HEK293 (cell line): ENCODE data around the gene SWI5.

Experiments used
- CTCF ChIA-PET: fragments of 350-600 bp; formaldehyde crosslinking; extraction: SDS; loops from one replicate; lab custom pipeline; 2021; ENCODE audit warnings: antibody characterized with exemption; lab: Yijun Ruan, JAX
- POLR2A ChIA-PET: fragments of 300-600 bp; formaldehyde crosslinking; extraction: SDS; loops from one replicate; lab custom pipeline; 2020; ENCODE audit warnings: antibody characterized with exemption, inconsistent platforms; lab: Yijun Ruan, JAX
- H3K27ac ChIP-seq: fragments of 200-500 bp; sonication (Bioruptor generic); 2 replicates; pipeline ENCODE4 v1.5.1; 2014; ENCODE audit warnings: low read depth, low read length, control low read depth, inconsistent platforms; ENCODE audit errors: extremely low read depth
- H3K36me3 ChIP-seq, 2 experiments: fragments of 200-500 bp in 1 of 2; sonication (Bioruptor generic) in 1 of 2; 1 replicate in 1 of 2; 2 replicates in 1 of 2; pipeline ENCODE4 v1.5.1; 2014 to 2017; ENCODE audit warnings: inconsistent platforms in 2 of 2, low read length in 2 of 2; ENCODE audit not compliant: control insufficient read depth in 2 of 2, insufficient read depth in 1 of 2
- H3K4me1 ChIP-seq: fragments of 200-500 bp; sonication (Bioruptor generic); 2 replicates; pipeline ENCODE4 v1.5.1; 2014; ENCODE audit warnings: mild to moderate bottlenecking, low read length, inconsistent platforms; ENCODE audit not compliant: control insufficient read depth, insufficient read depth
- H3K4me3 ChIP-seq: 2 replicates; pipeline ENCODE4 v1.5.1; 2011; ENCODE audit warnings: low read depth, mild to moderate bottlenecking, control low read depth, low read length, moderate library complexity
- H3K9me3 ChIP-seq: fragments of 200-500 bp; sonication (Bioruptor generic); 2 replicates; pipeline ENCODE4 v1.5.1; 2014; ENCODE audit warnings: low read depth, low read length, inconsistent platforms; ENCODE audit not compliant: control insufficient read depth, insufficient read depth
- FEZF1 ChIP-seq: fragments of 450-650 bp; formaldehyde crosslinking; IDR thresholded peaks from 2 replicates; pipeline ENCODE4 v1.5.1; 2016; ENCODE audit warnings: missing biosample characterization, missing genetic modification characterization
- KLF1 ChIP-seq: fragments of 450-650 bp; formaldehyde crosslinking; IDR thresholded peaks from 2 replicates; pipeline ENCODE4 v1.5.1; 2016; ENCODE audit warnings: missing biosample characterization, missing genetic modification characterization
- KLF10 ChIP-seq: fragments of 450-650 bp; IDR thresholded peaks from 2 replicates; pipeline ENCODE4 v1.5.1; 2018; ENCODE audit warnings: missing biosample characterization, mild to moderate bottlenecking, missing genetic modification characterization
- KLF16 ChIP-seq: fragments of 450-650 bp; formaldehyde crosslinking; IDR thresholded peaks from 2 replicates; pipeline ENCODE4 v1.5.1; 2017; ENCODE audit warnings: missing biosample characterization, missing genetic modification characterization
- KLF8 ChIP-seq: fragments of 450-650 bp; formaldehyde crosslinking; IDR thresholded peaks from 2 replicates; pipeline ENCODE4 v1.5.1; 2016; ENCODE audit warnings: missing biosample characterization, missing genetic modification characterization
- OSR2 ChIP-seq: fragments of 450-650 bp; formaldehyde crosslinking; IDR thresholded peaks from 2 replicates; pipeline ENCODE4 v1.5.1; 2016; ENCODE audit warnings: missing biosample characterization, missing genetic modification characterization
- OVOL3 ChIP-seq: fragments of 450-650 bp; formaldehyde crosslinking; IDR thresholded peaks from 2 replicates; pipeline ENCODE4 v1.5.1; 2016; ENCODE audit warnings: missing biosample characterization, missing genetic modification characterization
- PRDM1 ChIP-seq: fragments of 450-650 bp; formaldehyde crosslinking; IDR thresholded peaks from 2 replicates; pipeline ENCODE4; 2016; ENCODE audit warnings: missing biosample characterization, missing genetic modification characterization
- SP2 ChIP-seq: fragments of 450-650 bp; formaldehyde crosslinking; IDR thresholded peaks from 2 replicates; pipeline ENCODE4 v1.5.1; 2016; ENCODE audit warnings: missing biosample characterization, missing genetic modification characterization
- YY1 ChIP-seq: fragments of 450-650 bp; formaldehyde crosslinking; IDR thresholded peaks from 2 replicates; pipeline ENCODE4 v1.5.1; 2018; ENCODE audit warnings: missing biosample characterization, missing genetic modification characterization
- ZBTB6 ChIP-seq: fragments of 450-650 bp; formaldehyde crosslinking; IDR thresholded peaks from 2 replicates; pipeline ENCODE4 v1.5.1; 2017; ENCODE audit warnings: missing biosample characterization, missing genetic modification characterization
- ZBTB7A ChIP-seq: fragments of 450-650 bp; formaldehyde crosslinking; IDR thresholded peaks from 2 replicates; pipeline ENCODE4 v1.5.1; 2016; ENCODE audit warnings: low read depth, missing biosample characterization, missing genetic modification characterization
- ZBTB8A ChIP-seq: fragments of 450-650 bp; formaldehyde crosslinking; IDR thresholded peaks from 2 replicates; pipeline ENCODE4 v1.5.1; 2016; ENCODE audit warnings: missing biosample characterization, missing genetic modification characterization
- ZFP3 ChIP-seq: fragments of 450-650 bp; formaldehyde crosslinking; IDR thresholded peaks from 2 replicates; pipeline ENCODE4 v1.5.1; 2016; ENCODE audit warnings: low read depth, missing biosample characterization, missing genetic modification characterization
- ZNF2 ChIP-seq: fragments of 450-650 bp; formaldehyde crosslinking; IDR thresholded peaks from 2 replicates; pipeline ENCODE4 v1.5.1; 2016; ENCODE audit warnings: missing biosample characterization, missing genetic modification characterization
- ZNF24 ChIP-seq: fragments of 450-650 bp; formaldehyde crosslinking; IDR thresholded peaks from 2 replicates; pipeline ENCODE4 v1.5.1; 2016; ENCODE audit warnings: missing biosample characterization, missing genetic modification characterization
- ZNF248 ChIP-seq: fragments of 450-650 bp; formaldehyde crosslinking; IDR thresholded peaks from 2 replicates; pipeline ENCODE4 v1.5.1; 2017; ENCODE audit warnings: missing biosample characterization, missing genetic modification characterization
- ZNF335 ChIP-seq: fragments of 450-650 bp; formaldehyde crosslinking; conservative IDR thresholded peaks from 2 replicates; pipeline ENCODE4 v1.5.1; 2016; ENCODE audit warnings: missing biosample characterization, missing genetic modification characterization
- ZNF433 ChIP-seq: fragments of 450-650 bp; formaldehyde crosslinking; IDR thresholded peaks from 2 replicates; pipeline ENCODE4 v1.5.1; 2016; ENCODE audit warnings: missing biosample characterization, missing genetic modification characterization, low read depth
- ZNF558 ChIP-seq: fragments of 450-650 bp; formaldehyde crosslinking; IDR thresholded peaks from 2 replicates; pipeline ENCODE4 v1.5.1; 2016; ENCODE audit warnings: missing biosample characterization, missing genetic modification characterization
- ZNF561 ChIP-seq: fragments of 450-650 bp; IDR thresholded peaks from 2 replicates; pipeline ENCODE4 v1.5.1; 2018; ENCODE audit warnings: missing biosample characterization, missing genetic modification characterization, borderline replicate concordance
- ZNF571 ChIP-seq: fragments of 450-650 bp; formaldehyde crosslinking; IDR thresholded peaks from 2 replicates; pipeline ENCODE4 v1.5.0; 2017; ENCODE audit warnings: missing biosample characterization, missing genetic modification characterization
- ZNF600 ChIP-seq: fragments of 450-650 bp; formaldehyde crosslinking; IDR thresholded peaks from 2 replicates; pipeline ENCODE4 v1.5.1; 2016; ENCODE audit warnings: missing biosample characterization, missing genetic modification characterization
- ZNF624 ChIP-seq: fragments of 450-650 bp; formaldehyde crosslinking; IDR thresholded peaks from 2 replicates; pipeline ENCODE4 v1.5.1; 2017; ENCODE audit warnings: missing biosample characterization, missing genetic modification characterization
- ZNF677 ChIP-seq: fragments of 450-650 bp; IDR thresholded peaks from 2 replicates; pipeline ENCODE4 v1.5.0; 2018; ENCODE audit warnings: missing biosample characterization, mild to moderate bottlenecking, missing genetic modification characterization, moderate library complexity
- ZSCAN4 ChIP-seq: fragments of 450-650 bp; formaldehyde crosslinking; IDR thresholded peaks from 2 replicates; pipeline ENCODE4 v1.5.1; 2017; ENCODE audit warnings: missing biosample characterization, missing genetic modification characterization
- TF ChIP-seq, protein P1 (sequence below): fragments of 450-650 bp; formaldehyde crosslinking; IDR thresholded peaks from 2 replicates; pipeline ENCODE4 v1.5.1; 2016; ENCODE audit warnings: missing biosample characterization, missing genetic modification characterization

Gene SWI5

GRCh38 chr9:128321343-128321742 lies 45.3 kb downstream of the SWI5 start (continued):
- TF ChIP-seq, protein P1, sequence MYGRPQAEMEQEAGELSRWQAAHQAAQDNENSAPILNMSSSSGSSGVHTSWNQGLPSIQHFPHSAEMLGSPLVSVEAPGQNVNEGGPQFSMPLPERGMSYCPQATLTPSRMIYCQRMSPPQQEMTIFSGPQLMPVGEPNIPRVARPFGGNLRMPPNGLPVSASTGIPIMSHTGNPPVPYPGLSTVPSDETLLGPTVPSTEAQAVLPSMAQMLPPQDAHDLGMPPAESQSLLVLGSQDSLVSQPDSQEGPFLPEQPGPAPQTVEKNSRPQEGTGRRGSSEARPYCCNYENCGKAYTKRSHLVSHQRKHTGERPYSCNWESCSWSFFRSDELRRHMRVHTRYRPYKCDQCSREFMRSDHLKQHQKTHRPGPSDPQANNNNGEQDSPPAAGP (tag by site-specific recombination) = no peak
- no peak for TF ChIP-seq OVOL3 (tag by site-specific recombination)
- TF ChIP-seq, all 188 proteins: peak for 0

GRCh38 chr9:128321879-128322403 lies 45.9 kb downstream of the SWI5 start:
- Histone ChIP-seq H3K4me3 (peak overlapping the region; percentile 87), H3K27ac (no peak overlapping the region), H3K4me1 (no peaks in the 10 kb centered on the region), H3K9me3 (no peaks in the 10 kb centered on the region), H3K36me3 (peaks cover 0 to 40% of the 10 kb centered on the region in 2 experiments; a peak in 1 of 3 replicates)
- TF ChIP-seq ZNF600 (tag by site-specific recombination) = 0 out of 2 replicates have a peak, but pooled peaks have one; percentile 15
- no peak for TF ChIP-seq ZNF248 (tag by site-specific recombination)
- no peak for TF ChIP-seq ZFP3 (tag by site-specific recombination)
- TF ChIP-seq ZNF335 (tag by site-specific recombination) = peak; percentile 100
- TF ChIP-seq ZBTB7A (tag by site-specific recombination) = no peak
- no peak for TF ChIP-seq OSR2
- TF ChIP-seq KLF16 (tag by site-specific recombination) = no peak
- TF ChIP-seq PRDM1 (tag by site-specific recombination) = no peak
- TF ChIP-seq KLF8 = no peak
- CTCF ChIA-PET = interaction anchor here (0.7 to 1.0 kb wide), 2 partner anchors 19 to 30 kb away, joined by 4 to 10 read pairs; no protein-coding TSS in a partner anchor
- POLR2A ChIA-PET = interaction anchor here (1.0 to 2.2 kb wide), 3 partner anchors 18 to 46 kb away, joined by 3 to 6 read pairs (median 3); partner anchors contain the start of genes SLC27A4 and SWI5

DNA sequence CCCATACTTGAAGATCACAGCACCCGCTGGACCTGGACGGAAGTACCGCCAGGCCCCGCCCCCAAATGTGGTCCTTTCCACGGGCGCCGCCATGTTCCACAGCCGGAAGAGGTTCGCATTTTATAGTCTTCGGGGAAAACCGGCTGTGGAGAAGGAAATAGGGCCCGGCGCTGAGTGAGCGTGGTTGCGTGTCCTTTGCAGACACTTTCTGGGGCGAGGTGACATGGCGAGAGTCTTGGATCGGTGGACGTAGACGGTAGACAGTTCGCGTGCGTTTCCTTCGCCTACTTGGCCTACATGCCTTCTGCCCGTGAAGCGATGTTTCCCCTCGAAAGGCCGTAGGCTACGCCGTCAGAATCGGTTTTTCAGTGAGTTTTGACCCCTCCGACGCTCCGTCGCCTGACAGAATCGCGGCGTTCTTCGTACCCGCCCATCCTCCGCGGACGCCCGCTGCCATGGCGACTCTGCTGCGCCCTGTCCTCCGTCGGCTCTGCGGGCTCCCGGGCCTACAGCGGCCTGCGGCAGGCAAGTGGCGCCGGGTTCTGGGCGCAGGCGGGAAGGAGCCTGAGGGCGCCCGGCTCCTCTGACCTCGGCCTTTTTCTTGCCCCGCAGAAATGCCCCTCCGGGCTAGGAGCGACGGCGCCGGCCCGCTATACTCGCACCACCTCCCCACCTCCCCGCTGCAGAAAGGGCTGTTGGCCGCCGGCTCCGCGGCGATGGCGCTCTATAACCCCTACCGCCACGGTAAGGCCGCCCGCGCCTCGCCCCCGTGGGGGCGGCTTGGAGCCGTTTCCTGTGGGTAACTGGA lies 46.5 kb downstream of the SWI5 start, which contains the start of the genes COQ4 and TRUB2:
Gene COQ4 (plus strand): TSS at position 436 of the 808 bp plus-strand sequence. CDS start 20 bp downstream, at position 456.
Gene TRUB2 (minus strand): TSS at position 44 of the 808 bp plus-strand sequence. CDS start 39 bp downstream, at position 5.
- CTCF ChIA-PET = no interaction called here
- POLR2A ChIA-PET = interaction anchor here (1.2 to 2.2 kb wide), 2 partner anchors 19 to 46 kb away, joined by 3 to 6 read pairs; partner anchors contain the start of gene SWI5
- peak within 1 kb of the TSS; percentile 54 for H3K27ac ChIP-seq
- no peaks in the 10 kb centered on the region for H3K4me1 ChIP-seq
- H3K36me3 ChIP-seq = peaks cover 0 to 36% of the 10 kb centered on the region in 2 experiments; a peak in 1 of 3 replicates
- peak within 1 kb of the TSS; percentile 87 for H3K4me3 ChIP-seq
- H3K9me3 ChIP-seq = no peaks in the 10 kb centered on the region
- TF ChIP-seq SP2 (tag by site-specific recombination) = peak; percentile 76
- peak; percentile 60; the same call in 1 of the 2 replicates for TF ChIP-seq FEZF1
- TF ChIP-seq ZNF624 (tag by site-specific recombination) = 0 out of 2 replicates have a peak, but pooled peaks have one; percentile 35
- peak; percentile 39; the same call in 1 of the 2 replicates for TF ChIP-seq ZBTB6 (tag by site-specific recombination)
- no peak for TF ChIP-seq ZNF677
- peak; percentile 91 for TF ChIP-seq KLF8
- TF ChIP-seq ZNF558 (tag by site-specific recombination) = peak; percentile 55; the same call in 1 of the 2 replicates
- TF ChIP-seq ZNF24 (tag by site-specific recombination) = peak; percentile 91
- TF ChIP-seq ZNF571 = no peak
- TF ChIP-seq ZNF248 (tag by site-specific recombination) = no peak
- peak; percentile 96 for TF ChIP-seq YY1 (tag by site-specific recombination)
- TF ChIP-seq, protein P1 (tag by site-specific recombination) = peak; percentile 90; the same call in 1 of the 2 replicates
- peak; percentile 93 for TF ChIP-seq ZBTB8A (tag by site-specific recombination)
- peak; percentile 61; the same call in 1 of the 2 replicates for TF ChIP-seq KLF1 (tag by site-specific recombination)
- TF ChIP-seq ZNF561 (tag by site-specific recombination) = peak; percentile 80; the same call in 1 of the 2 replicates
- TF ChIP-seq OVOL3 (tag by site-specific recombination) = 0 out of 2 replicates have a peak, but pooled peaks have one; percentile 53
- peak; percentile 98 for TF ChIP-seq ZNF2 (tag by site-specific recombination)
- no peak for TF ChIP-seq ZNF433
- peak; percentile 62; the same call in 1 of the 2 replicates for TF ChIP-seq ZSCAN4
- peak; percentile 69 for TF ChIP-seq KLF10 (tag by site-specific recombination)
